ENCODE data around the gene CXCL13. TPM values are rescaled to one million over a fixed set of nuclear protein-coding genes. Genes with fewer than 3 reads are reported as not detected.

The CXCL13 gene
- not detected in 2 replicates for total RNA-seq (ENCODE audit: low replicate concordance)

GRCh38 chr4:77605210-77605902 lies at the start of gene CXCL13:
CXCL13 (plus strand) TSS chr4:77605820; CDS start chr4:77605866, 46 bp downstream.

Other genes starting within 250 kb of the CXCL13 start
- gene CNOT6L, start 213.5 kb downstream of the CXCL13 start, total RNA-seq (ENCODE audit: low replicate concordance) = 8.0 and 8.9 TPM in 2 replicates